Heart right ventricle (tissue), 16 donors: Measurements from ENCODE around the gene HMSD. TPM values are rescaled to one million over a fixed set of nuclear protein-coding genes. Genes with fewer than 3 reads are reported as not detected.
A peak's percentile ranks its signal among the peaks of the same experiment; 100 is the strongest.

Source experiments
- ATAC-seq, 8 donors: fragments of 200-7000 bp; cut with Tn5 transposase; one replicate each; pipeline ENCODE4 v1.9.1; 2020; ENCODE audit warnings: mild to moderate bottlenecking in 8 of 8, moderate library complexity in 8 of 8, moderate number of reproducible peaks in 1 of 8
- DNase-seq, 2 donors: peaks; one replicate each; pipeline ENCODE4 v3.0.0-alpha.2; 2020
- H3K27ac ChIP-seq, 10 donors: fragments of 200-600 bp; sonication (generic) in 2 of 10; one replicate each; pipeline versions ENCODE4 v1.5.0 to v1.8.0; 2020 to 2022; ENCODE audit warnings: mild to moderate bottlenecking in 3 of 10
- H3K27me3 ChIP-seq, 7 donors: fragments of 200-600 bp; one replicate each; pipeline ENCODE4 v1.8.0; 2021 to 2022; ENCODE audit warnings: mild to moderate bottlenecking in 2 of 7
- H3K36me3 ChIP-seq, 9 donors: fragments of 200-600 bp; sonication (generic) in 1 of 9; one replicate each; pipeline versions ENCODE4 v1.5.0 to v1.8.0; 2020 to 2022; ENCODE audit warnings: mild to moderate bottlenecking in 2 of 9
- H3K4me1 ChIP-seq, 9 donors: fragments of 200-600 bp; sonication (generic) in 1 of 9; one replicate each; pipeline versions ENCODE4 v1.5.0 to v1.8.0; 2020 to 2022; ENCODE audit warnings: mild to moderate bottlenecking in 4 of 9
- H3K4me3 ChIP-seq, 10 donors: fragments of 200-600 bp; sonication (generic) in 2 of 10; one replicate each; pipeline versions ENCODE4 v1.5.0 to v1.8.0; 2020 to 2022; ENCODE audit warnings: mild to moderate bottlenecking in 7 of 10, moderate library complexity in 2 of 10
- H3K9me3 ChIP-seq, 11 donors: fragments of 200-600 bp in 10 of 11; sonication (generic) in 2 of 11; one replicate each; pipeline versions ENCODE4 v1.5.0 to v1.8.0; 2013 to 2022; ENCODE audit warnings: mild to moderate bottlenecking in 2 of 11, control low read depth in 1 of 11, moderate library complexity in 1 of 11
- CTCF ChIP-seq, 9 donors: fragments of 200-600 bp; sonication (generic) in 2 of 9; IDR thresholded peaks; one replicate each; pipeline versions ENCODE4 v1.5.0 to v1.8.0; 2021 to 2022; ENCODE audit warnings: antibody characterized with exemption in 9 of 9, mild to moderate bottlenecking in 5 of 9, moderate library complexity in 1 of 9
- WGBS, 2 donors: extraction: QIAGEN DNeasy Blood & Tissue Kit; methylation state at CpG; one replicate each; pipeline ENCODE4 v1.1.7; 2013; ENCODE audit warnings: inconsistent platforms in 1 of 2; 5-methylcytosine and 5-hydroxymethylcytosine counted together
- intact Hi-C, 10 donors: fragments of 100-400 bp; cut with DNase I; formaldehyde crosslinking; loops; one replicate each; pipeline versions ENCODE4 v1.11.1 to v1.14.2; 2022
- polyA plus RNA-seq, 2 donors: library from polyadenylated mRNA; stranded (reverse); fragments of 200-250 nt; gene quantifications; one replicate each; pipeline ENCODE4 v1.2.3, GENCODE V29; 2013
- total RNA-seq, 10 donors: library from RNA; stranded (reverse); fragmentation: NEBNext Ultra II Directional in 3 of 10; extraction: Animal tissue kit (Norgen Biotek cat#: 25700) in 3 of 10; gene quantifications; one replicate each; pipeline versions ENCODE4 v1.2.1 to v1.2.4, GENCODE V29; 2021 to 2023
- donor health status: Arrhythmogenic right ventricular cardiomyopathy.
- donor health status: ischemic (EF 13 %, LVEDD 7.1; RV severe dilation, severe dysfunction).
- donor health status: healthy with polysubstance abuse.
- donor health status: DM: no; HTN: yes; CAD: no.
- donor health status: DM: no; HTN: no; CAD: no.
- donor health status: ischemic (EF 25% LVEDD 6.9; RV normal size, moderate dysfunction).
- donor health status: ischemic (EF 25% LVEDD 5.7; RV mildly dilated, moderate dysfunction).
- donor health status: healthy.
- donor health status: DM: yes; HTN: yes; CAD: no.
- donor health status: Ischemic cardiomyopathy.
- donor health status: ischemic (EF 35%, LVEDD 5.7; RV mildly dilated, moderate dysfunction).
- donor health status: nonischemic (EF 11% LVEDD 7.7; RV severe dilation, severe dysfunction).
- donor health status: DM: yes; HTN: yes; CAD: no.
- donor health status: PGD.
- donor health status: ischemic (EF 29% LVEDD 5.4; RV normal size, mild dysfunction).
- donor health status: nonischemic (EF 23%, LVEDD 6.1; RV moderate dilation, normal function).

The HMSD gene
- total and polyA plus RNA-seq, 12 donors, result 0.03 to 0.88 (median 0.35) TPM; not detected in 8

- Histone ChIP-seq H3K9me3 (no peaks in the 10 kb centered on the region), H3K4me1 (peaks cover 0 to 8% (median 6%) of the 10 kb centered on the region in 9 donors), H3K27ac (no peak overlapping the region), H3K36me3 (no peaks in the 10 kb centered on the region), H3K4me3 (no peak overlapping the region), H3K27me3 (peaks cover 0 to 13% (median 8%) of the 10 kb centered on the region in 7 donors)
- DNase-seq (no peak), ATAC-seq (no peak)
- intact Hi-C loops, result no loop called here
- TF ChIP-seq CTCF (IDR thresholded peaks at IDR 0.05), result no peak
Observed at GRCh38 chr18:63964908-63965307, 15.8 kb downstream of the HMSD start.

GRCh38 chr18:63965716-63966330, 16.7 kb downstream of the HMSD start:
- H3K9me3 ChIP-seq, result no peaks in the 10 kb centered on the region
- WGBS, 2 donors, result 90 to 94% methylated on average over 5 of the region's 5 CpGs
- DNase-seq (no peak), ATAC-seq (no peak)
- TF ChIP-seq CTCF (IDR thresholded peaks at IDR 0.05), result no peak
- intact Hi-C loops, result no loop called here
- H3K27ac ChIP-seq, result no peak overlapping the region
- no peaks in the 10 kb centered on the region for H3K36me3 ChIP-seq
- H3K4me1 ChIP-seq, result peaks cover 0 to 13% (median 8%) of the 10 kb centered on the region in 9 donors
- peaks cover 0 to 13% (median 8%) of the 10 kb centered on the region in 7 donors for H3K27me3 ChIP-seq
- no peak overlapping the region for H3K4me3 ChIP-seq

- peaks cover 0 to under 1% (median 0%) of the 10 kb centered on the region in 7 donors for H3K27me3 ChIP-seq
- intact Hi-C loops, result loop anchor here in 1 of 10 donors (10.0 kb wide), 1 partner anchor 455 kb away; no protein-coding TSS in a partner anchor
- peak within 1 kb of the TSS; percentile 87 to 97 (median 96) for H3K27ac ChIP-seq
- H3K4me1 ChIP-seq, result peaks cover 0 to 32% (median 8%) of the 10 kb centered on the region in 9 donors
- TF ChIP-seq CTCF (IDR thresholded peaks at IDR 0.05), result no peak
- no peaks in the 10 kb centered on the region for H3K9me3 ChIP-seq
- peak; percentile 94 for DNase-seq
- peak within 1 kb of the TSS; percentile 71 to 92 (median 86) for H3K4me3 ChIP-seq
- WGBS, 2 donors, result 0 to 1% methylated on average over 56 to 62 of the region's 62 CpGs
- ATAC-seq, result peak; percentile 97 to 99 (median 99)
- H3K36me3 ChIP-seq, result no peaks in the 10 kb centered on the region
Observed at GRCh38 chr18:63969942-63970808, 21.1 kb downstream of the HMSD start, which contains the start of gene SERPINB8. SERPINB8 (plus strand) TSS chr18:63970081; CDS start chr18:63978309, 8,228 bp downstream.

- Histone ChIP-seq H3K4me1 (peaks cover 0 to 35% (median 8%) of the 10 kb centered on the region in 9 donors), H3K9me3 (no peaks in the 10 kb centered on the region), H3K27me3 (no peaks in the 10 kb centered on the region), H3K27ac (peak overlapping the region; percentile 87 to 97 (median 96)), H3K4me3 (peak overlapping the region; percentile 71 to 92 (median 86)), H3K36me3 (no peaks in the 10 kb centered on the region)
- ATAC-seq (peak; percentile 49 to 71 (median 64)), DNase-seq (peak; percentile 28 to 53)
- no peak for TF ChIP-seq CTCF (IDR thresholded peaks at IDR 0.05)
- intact Hi-C loops, result loop anchor here in 1 of 10 donors (10.0 kb wide), 1 partner anchor 456 kb away; no protein-coding TSS in a partner anchor
- WGBS, 2 donors, result 21 to 22% methylated on average over 18 of the region's 18 CpGs
Observed at GRCh38 chr18:63970809-63971205, 21.7 kb downstream of the HMSD start.
